ENCODE measurements around the gene BMP8B. TPM values are rescaled to one million over a fixed set of nuclear protein-coding genes. Genes with fewer than 3 reads are reported as not detected.

BMP8B gene
- total and polyA plus RNA-seq, 2 of the 8 experiments (the other 6 are each of a cell fraction or from before 2014, with no cell fraction given) = 0.37 to 0.50 TPM

- H2BK5ac ChIP-seq (ENCODE audit: low read depth, low read length) = no peak overlapping the region
- H4K8ac ChIP-seq (ENCODE audit: extremely low read depth, insufficient read depth, low read length) = no peak overlapping the region
- H3K9me3 ChIP-seq (ENCODE audit: insufficient read depth in 2 of 2, low read depth in 1 of 2, low read length in 1 of 2) = no peaks in the 10 kb centered on the region
- FAIRE-seq (no peak), DNase-seq (ENCODE audit: low read depth in 1 of 2, low spot score in 2 of 2) (no peak)
- WGBS, 2 experiments (ENCODE audit: extremely low coverage in 1 of 2, insufficient coverage in 1 of 2, insufficient read length in 1 of 2, insufficient replicate concordance in 2 of 2, low coverage in 1 of 2, low lambda C conversion rate in 2 of 2, missing lambda C conversion rate in 1 of 2) = 93% methylated on average over 7 of the region's 7 CpGs; no CpG with 5 or more reads in 1 of the 2 experiments
- no peaks in the 10 kb centered on the region for H3K79me2 ChIP-seq (ENCODE audit: control insufficient read depth in 1 of 2, insufficient read depth in 2 of 2, low read length in 2 of 2)
- H2BK12ac ChIP-seq (ENCODE audit: low read depth, low read length) = no peak overlapping the region
- peaks cover 2 to 15% of the 10 kb centered on the region in 2 experiments for H4K20me1 ChIP-seq (replicated peaks in 1 of 2; ENCODE audit: control insufficient read depth in 1 of 2, insufficient read depth in 2 of 2, low read length in 2 of 2)
- no peaks in the 10 kb centered on the region for H3K23me2 ChIP-seq (ENCODE audit: low read depth, low read length)
- no peak overlapping the region for H3K4me2 ChIP-seq (ENCODE audit: insufficient read depth in 1 of 2, low read depth in 2 of 2, low read length in 2 of 2)
- no peak overlapping the region for H2AK5ac ChIP-seq (ENCODE audit: low read depth, low read length)
- H2BK15ac ChIP-seq (ENCODE audit: low read length) = no peak overlapping the region
- ChIA-PET CTCF (ENCODE audit: partially characterized antibody) (interaction anchor here (1.1 kb wide), 1 partner anchor 14 kb away, joined by 3 read pairs; no protein-coding TSS in a partner anchor), POLR2A (ENCODE audit: partially characterized antibody) (no interaction called here)
- no peak overlapping the region for H3K23ac ChIP-seq (ENCODE audit: insufficient read length)
- no peak overlapping the region for H3K18ac ChIP-seq (ENCODE audit: extremely low read depth, low read length)
- no peak overlapping the region for H4K91ac ChIP-seq (replicated peaks; ENCODE audit: insufficient read length, low read length)
- peaks cover 13 to 59% (median 33%) of the 10 kb centered on the region in 4 experiments; a peak in 7 of 8 replicates for H3K36me3 ChIP-seq (ENCODE audit: control insufficient read depth in 2 of 4, insufficient read depth in 4 of 4, low read length in 3 of 4)
- TF ChIP-seq TAF7 (optimal IDR thresholded peaks at IDR 0.05; ENCODE audit: borderline replicate concordance, low read depth, low read length) (no peak), JUN (IDR thresholded peaks at IDR 0.05; ENCODE audit: low read depth, low read length) (no peak), E2F6 (IDR thresholded peaks at IDR 0.05) (no peak), NANOG (IDR thresholded peaks at IDR 0.05; ENCODE audit: insufficient read depth, low read depth, low read length, poor library complexity, severe bottlenecking) (no peak), CBX8 (IDR thresholded peaks at IDR 0.05; ENCODE audit: borderline replicate concordance, low read depth, low read length) (no peak)
- no peaks in the 10 kb centered on the region for H3K27me3 ChIP-seq (replicated peaks in 1 of 4; ENCODE audit: control insufficient read depth in 3 of 4, extremely low read depth in 1 of 4, insufficient read depth in 3 of 4, low read length in 3 of 4)
- no peak overlapping the region for H3K56ac ChIP-seq (replicated peaks; ENCODE audit: insufficient read length, low read depth, low read length)
- H4K5ac ChIP-seq (ENCODE audit: insufficient read length, low read depth, low read length) = no peak overlapping the region
- H3K14ac ChIP-seq (ENCODE audit: insufficient read length) = no peak overlapping the region
- no peak overlapping the region for H2BK120ac ChIP-seq (replicated peaks; ENCODE audit: low read depth, low read length)
- H2AFZ ChIP-seq (ENCODE audit: low read length) = no peak overlapping the region
- H3K4me1 ChIP-seq (replicated peaks in 1 of 4; ENCODE audit: control insufficient read depth in 3 of 4, insufficient read depth in 4 of 4, low read length in 3 of 4) = no peaks in the 10 kb centered on the region
- H3K79me1 ChIP-seq (ENCODE audit: low read depth, low read length) = no peaks in the 10 kb centered on the region
- no peak overlapping the region for H3K27ac ChIP-seq (ENCODE audit: low read depth, low read length)
- no peak overlapping the region for H3K9ac ChIP-seq (replicated peaks in 1 of 4; ENCODE audit: extremely low read depth in 1 of 4, low read depth in 3 of 4, low read length in 3 of 4)
- H3K4ac ChIP-seq (replicated peaks; ENCODE audit: insufficient read length, low read depth, low read length) = no peak overlapping the region
- no peak overlapping the region for H2BK20ac ChIP-seq (ENCODE audit: low read length)
- no peak overlapping the region for H3K4me3 ChIP-seq (ENCODE audit: extremely low read depth in 1 of 4, insufficient read depth in 2 of 4, low read depth in 3 of 4, low read length in 4 of 4)
Measured at GRCh38 chr1:39751595-39751994, 37.1 kb downstream of the BMP8B start.
